ENCODE results near the gene IGDCC3. TPM values are rescaled to one million over a fixed set of nuclear protein-coding genes. Genes with fewer than 3 reads are reported as not detected.

IGDCC3 gene
- total RNA-seq, 1 donor from 2014 or later = 0.27 TPM

DNA sequence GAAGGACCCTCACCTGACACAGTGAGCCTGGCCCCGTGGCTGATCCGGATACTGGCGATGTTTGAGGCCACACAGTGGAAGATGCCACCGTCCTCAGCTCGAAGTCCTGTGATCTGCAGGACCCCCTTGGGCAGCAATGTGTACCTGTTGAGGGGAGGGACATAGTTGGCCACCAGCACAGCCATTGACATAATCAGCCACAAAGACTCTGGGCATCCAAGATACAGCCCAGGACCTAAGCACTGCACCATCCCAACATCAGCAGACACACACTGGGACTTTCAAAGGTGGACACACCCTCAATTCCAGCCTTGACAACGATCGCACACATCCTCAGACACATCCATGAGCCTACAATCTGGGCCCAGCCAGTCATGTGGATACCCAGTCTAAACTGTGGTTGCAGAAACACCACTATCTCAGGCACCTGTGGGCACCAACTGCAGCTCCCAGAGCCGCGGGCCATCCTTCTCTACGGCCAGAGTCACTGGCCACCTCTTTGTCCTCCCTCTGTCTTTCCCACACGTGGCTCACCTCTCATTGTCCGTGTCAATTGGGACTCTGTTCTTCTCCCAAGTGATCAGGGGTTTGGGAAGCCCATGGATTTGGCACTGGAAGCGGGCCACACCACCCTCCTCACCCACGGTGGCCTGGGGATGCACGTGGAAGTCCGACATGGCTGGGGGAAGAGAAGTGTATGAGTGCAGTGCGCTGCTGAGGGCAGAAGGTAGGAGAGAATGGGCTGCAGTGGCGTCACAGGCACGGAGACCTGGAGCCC lies 42.3 kb downstream of the IGDCC3 start:
- Mint-ChIP-seq H3K9me3 (ENCODE audit: low read depth) (no peaks in the 10 kb centered on the region), H3K4me3 (ENCODE audit: unreplicated experiment) (no peak overlapping the region), H3K27me3 (ENCODE audit: low read depth) (peaks cover 14% of the 10 kb centered on the region), H3K36me3 (ENCODE audit: low read depth) (no peaks in the 10 kb centered on the region), H3K4me1 (ENCODE audit: low read depth) (no peaks in the 10 kb centered on the region), H3K27ac (ENCODE audit: unreplicated experiment) (no peak overlapping the region)
- DNase-seq (ENCODE audit: low spot score) = peak; percentile 42
- TF ChIP-seq, protein P1, sequence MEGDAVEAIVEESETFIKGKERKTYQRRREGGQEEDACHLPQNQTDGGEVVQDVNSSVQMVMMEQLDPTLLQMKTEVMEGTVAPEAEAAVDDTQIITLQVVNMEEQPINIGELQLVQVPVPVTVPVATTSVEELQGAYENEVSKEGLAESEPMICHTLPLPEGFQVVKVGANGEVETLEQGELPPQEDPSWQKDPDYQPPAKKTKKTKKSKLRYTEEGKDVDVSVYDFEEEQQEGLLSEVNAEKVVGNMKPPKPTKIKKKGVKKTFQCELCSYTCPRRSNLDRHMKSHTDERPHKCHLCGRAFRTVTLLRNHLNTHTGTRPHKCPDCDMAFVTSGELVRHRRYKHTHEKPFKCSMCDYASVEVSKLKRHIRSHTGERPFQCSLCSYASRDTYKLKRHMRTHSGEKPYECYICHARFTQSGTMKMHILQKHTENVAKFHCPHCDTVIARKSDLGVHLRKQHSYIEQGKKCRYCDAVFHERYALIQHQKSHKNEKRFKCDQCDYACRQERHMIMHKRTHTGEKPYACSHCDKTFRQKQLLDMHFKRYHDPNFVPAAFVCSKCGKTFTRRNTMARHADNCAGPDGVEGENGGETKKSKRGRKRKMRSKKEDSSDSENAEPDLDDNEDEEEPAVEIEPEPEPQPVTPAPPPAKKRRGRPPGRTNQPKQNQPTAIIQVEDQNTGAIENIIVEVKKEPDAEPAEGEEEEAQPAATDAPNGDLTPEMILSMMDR (IDR thresholded peaks at IDR 0.05) = no peak

DNA sequence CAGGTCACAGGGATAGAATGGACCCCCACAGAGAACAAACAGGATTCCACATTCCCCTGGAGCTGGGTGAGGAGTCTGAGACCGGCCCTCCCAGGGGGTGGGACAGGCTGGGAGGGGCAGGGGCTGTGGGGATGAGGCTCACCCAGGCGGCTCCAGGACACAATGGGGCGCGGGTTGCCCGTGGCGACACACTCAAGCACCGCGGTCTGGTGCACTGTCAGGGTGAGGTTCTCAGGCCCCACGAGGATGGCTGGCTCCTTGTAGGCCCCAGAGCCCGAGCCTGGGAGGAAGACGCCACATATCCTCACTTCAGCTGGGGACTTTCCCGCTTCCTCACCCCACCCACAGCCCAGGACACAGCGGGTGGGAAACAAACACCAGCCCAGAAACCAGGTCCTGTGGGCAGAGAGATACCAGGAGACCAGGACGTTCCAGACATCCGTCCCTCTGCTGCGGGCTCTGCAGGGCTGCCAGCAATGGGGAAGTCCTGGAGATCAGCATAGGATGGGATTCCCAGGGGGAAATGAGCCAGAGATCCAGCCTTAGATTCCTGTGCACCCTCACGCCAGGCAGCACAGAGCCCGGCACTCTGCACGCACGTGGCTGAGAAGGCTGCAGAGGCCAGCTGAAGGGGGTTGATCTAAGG lies 43.1 kb downstream of the IGDCC3 start:
- Mint-ChIP-seq H3K27me3 (ENCODE audit: low read depth) (peaks cover 11% of the 10 kb centered on the region), H3K4me1 (ENCODE audit: low read depth) (no peaks in the 10 kb centered on the region), H3K4me3 (ENCODE audit: unreplicated experiment) (no peak overlapping the region), H3K9me3 (ENCODE audit: low read depth) (no peaks in the 10 kb centered on the region), H3K36me3 (ENCODE audit: low read depth) (no peaks in the 10 kb centered on the region), H3K27ac (ENCODE audit: unreplicated experiment) (no peak overlapping the region)
- DNase-seq (ENCODE audit: low spot score) = no peak
- TF ChIP-seq, protein P1 (IDR thresholded peaks at IDR 0.05) = no peak

DNA sequence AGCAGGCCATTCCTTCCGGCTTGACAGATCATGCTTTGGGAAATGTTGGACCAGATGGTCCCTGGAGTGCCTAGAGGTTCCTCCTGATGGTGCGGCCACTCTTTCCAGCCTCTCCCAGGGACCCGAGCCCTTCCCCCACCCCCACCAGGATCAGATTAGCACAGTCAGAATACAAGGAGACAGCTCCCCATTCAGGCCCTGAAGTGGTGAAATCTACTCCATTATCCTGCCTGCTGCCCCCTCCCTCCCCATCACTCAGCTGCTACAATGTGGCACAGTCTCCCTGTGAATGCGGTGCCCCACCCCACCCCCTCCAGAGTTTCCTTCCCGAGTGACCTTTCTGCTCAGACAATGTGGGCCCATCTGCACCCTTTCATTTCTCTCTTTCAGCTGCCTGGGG lies 43.9 kb downstream of the IGDCC3 start:
- Mint-ChIP-seq H3K4me1 (ENCODE audit: low read depth) (no peaks in the 10 kb centered on the region), H3K4me3 (ENCODE audit: unreplicated experiment) (no peak overlapping the region), H3K36me3 (ENCODE audit: low read depth) (no peaks in the 10 kb centered on the region), H3K27me3 (ENCODE audit: low read depth) (peaks cover 9% of the 10 kb centered on the region), H3K27ac (ENCODE audit: unreplicated experiment) (no peak overlapping the region), H3K9me3 (ENCODE audit: low read depth) (no peaks in the 10 kb centered on the region)
- TF ChIP-seq, protein P1 (IDR thresholded peaks at IDR 0.05) = no peak
- DNase-seq (ENCODE audit: low spot score) = no peak

DNA sequence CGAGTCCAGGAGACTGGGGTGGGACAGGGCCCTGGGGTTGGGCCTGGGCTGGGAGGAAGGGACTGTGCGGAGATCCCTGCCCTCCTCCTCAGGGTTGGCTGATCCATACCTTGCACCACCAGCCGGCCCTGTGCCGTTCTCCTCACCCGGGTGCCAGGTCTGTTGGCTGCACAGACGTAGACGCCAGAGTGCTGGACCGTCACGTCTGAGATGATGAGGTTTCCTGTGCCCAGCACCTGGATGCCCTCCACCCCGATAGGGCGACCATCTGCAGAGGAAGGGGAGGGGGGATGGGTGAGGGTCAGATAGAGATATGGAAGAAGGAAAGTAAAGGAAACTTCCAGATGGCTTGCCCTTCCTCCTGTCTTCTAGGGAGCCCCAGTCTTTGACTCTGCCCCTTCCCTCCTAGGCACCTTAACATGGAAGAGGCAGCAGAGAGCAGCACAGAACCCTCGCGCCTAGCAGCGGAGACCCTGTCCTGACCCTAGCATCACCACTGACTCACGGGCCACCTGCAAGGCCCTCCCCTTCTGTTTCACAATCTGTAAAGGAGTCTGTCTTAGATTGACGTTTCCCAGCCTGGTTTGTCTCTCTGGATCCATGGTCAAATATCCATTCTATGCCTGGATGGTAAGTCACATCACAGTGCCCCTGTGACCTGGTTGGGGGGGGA lies 44.5 kb downstream of the IGDCC3 start:
- H3K27ac Mint-ChIP-seq (ENCODE audit: unreplicated experiment) = no peak overlapping the region
- TF ChIP-seq, protein P1 (IDR thresholded peaks at IDR 0.05) = no peak
- no peaks in the 10 kb centered on the region for H3K9me3 Mint-ChIP-seq (ENCODE audit: low read depth)
- H3K4me3 Mint-ChIP-seq (ENCODE audit: unreplicated experiment) = no peak overlapping the region
- peaks cover 5% of the 10 kb centered on the region for H3K27me3 Mint-ChIP-seq (ENCODE audit: low read depth)
- no peaks in the 10 kb centered on the region for H3K4me1 Mint-ChIP-seq (ENCODE audit: low read depth)
- no peak for DNase-seq (ENCODE audit: low spot score)
- H3K36me3 Mint-ChIP-seq (ENCODE audit: low read depth) = no peaks in the 10 kb centered on the region

DNA sequence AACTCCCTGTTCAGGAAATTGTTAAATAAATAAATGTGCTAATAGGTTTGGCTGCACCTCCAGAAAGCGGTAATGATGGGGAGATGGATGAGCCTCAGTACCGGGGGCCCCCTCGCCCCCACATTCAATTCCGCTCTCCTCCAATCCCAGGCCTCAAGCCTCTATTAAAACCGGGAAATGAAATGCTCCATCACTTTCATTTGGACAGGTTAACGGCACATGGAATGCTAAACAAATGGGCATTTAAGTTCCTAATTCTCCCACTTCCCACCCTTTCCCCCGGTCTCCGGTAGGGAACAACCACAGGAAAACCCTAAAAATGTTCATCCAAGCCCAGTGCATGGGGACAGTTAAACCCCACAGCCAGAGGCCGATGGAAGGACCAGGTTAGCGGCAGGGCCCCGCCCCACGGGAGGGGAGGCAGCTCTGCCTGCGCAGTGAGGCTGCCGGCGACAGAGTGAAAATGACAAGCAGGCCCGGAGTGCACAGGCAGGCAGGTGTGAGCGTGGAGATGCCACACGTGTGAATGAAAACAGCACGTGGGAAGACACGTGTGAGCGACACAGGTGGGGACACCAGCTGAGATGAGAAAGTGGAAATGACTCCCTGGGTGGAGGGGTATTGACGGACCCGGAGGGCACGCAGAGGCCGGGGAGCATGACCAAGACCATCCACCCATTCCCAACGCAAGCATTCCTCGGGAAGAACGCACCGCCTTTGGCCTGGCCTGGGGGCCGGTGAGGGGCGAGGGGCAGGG lies 45.2 kb downstream of the IGDCC3 start:
- Mint-ChIP-seq H3K27ac (ENCODE audit: unreplicated experiment) (no peak overlapping the region), H3K36me3 (ENCODE audit: low read depth) (no peaks in the 10 kb centered on the region), H3K9me3 (ENCODE audit: low read depth) (no peaks in the 10 kb centered on the region), H3K4me3 (ENCODE audit: unreplicated experiment) (no peak overlapping the region), H3K27me3 (ENCODE audit: low read depth) (peaks cover 7% of the 10 kb centered on the region), H3K4me1 (ENCODE audit: low read depth) (no peaks in the 10 kb centered on the region)
- TF ChIP-seq, protein P1 (IDR thresholded peaks at IDR 0.05) = no peak
- DNase-seq (ENCODE audit: low spot score) = no peak

All from chondrocyte (in vitro differentiated cells).